ENCODE results near the gene DCLK1. TPM values are rescaled to one million over a fixed set of nuclear protein-coding genes. Genes with fewer than 3 reads are reported as not detected.

The DCLK1 gene
- total and polyA plus RNA-seq, 2 donors (not counting 1 experiment from before 2014, with no cell fraction given), result 0.56 to 6.3 TPM

DNA sequence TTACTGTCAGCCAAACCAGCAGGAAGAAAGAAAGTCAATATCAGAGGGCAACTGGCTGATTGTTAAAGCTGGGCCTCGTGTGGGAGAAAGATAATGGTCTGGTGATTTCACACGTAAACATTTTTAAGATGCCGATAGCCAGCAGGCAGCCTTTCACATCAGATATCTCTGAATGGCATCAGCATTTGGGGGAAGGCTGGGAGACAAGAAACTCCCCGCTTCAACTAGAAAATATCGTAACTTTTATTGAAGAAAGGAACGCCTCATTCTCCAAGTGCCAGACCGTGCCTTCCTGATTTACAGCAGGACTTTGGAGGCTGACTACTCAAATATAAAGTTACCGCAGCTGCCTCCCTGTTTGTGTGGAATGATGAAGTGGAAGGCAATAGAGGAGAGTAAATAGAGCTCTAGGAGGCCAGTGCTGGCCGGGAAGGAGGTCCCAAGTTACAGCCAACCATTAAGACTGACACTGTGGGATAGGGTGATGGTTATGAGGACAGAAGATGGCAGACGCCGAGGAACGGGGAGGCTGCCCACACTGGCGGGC is 370.4 kb downstream of the DCLK1 start:
- Histone ChIP-seq H3K79me2 (ENCODE audit: control insufficient read depth, insufficient read depth, low read length) (no peaks in the 10 kb centered on the region), H3K27ac (ENCODE audit: insufficient read depth, low read length) (no peak overlapping the region), H2AFZ (ENCODE audit: low read length) (no peak overlapping the region), H3K4me1 (ENCODE audit: control insufficient read depth, extremely low read depth, insufficient read depth, low read length) (no peaks in the 10 kb centered on the region), H3K9ac (ENCODE audit: insufficient read depth, low read length) (no peak overlapping the region), H3K4me2 (ENCODE audit: extremely low read depth, insufficient read depth, low read length) (no peak overlapping the region), H3K36me3 (ENCODE audit: control insufficient read depth, insufficient read depth, low read length) (no peaks in the 10 kb centered on the region), H4K20me1 (ENCODE audit: control insufficient read depth, extremely low read depth, insufficient read depth, low read length) (no peaks in the 10 kb centered on the region), H3K9me3 (ENCODE audit: control insufficient read depth, insufficient read depth, low read depth, low read length) (no peaks in the 10 kb centered on the region), H3K27me3 (ENCODE audit: control insufficient read depth, insufficient read depth, low read length) (no peaks in the 10 kb centered on the region), H3K4me3 (replicated peaks in 1 of 4; ENCODE audit: control extremely low read depth in 1 of 4, insufficient read depth in 1 of 4, low read depth in 3 of 4, low read length in 4 of 4) (no peak overlapping the region)
- no peak for TF ChIP-seq EZH2 (IDR thresholded peaks at IDR 0.05; ENCODE audit: low read length, missing control alignments)
- TF ChIP-seq, protein P1, sequence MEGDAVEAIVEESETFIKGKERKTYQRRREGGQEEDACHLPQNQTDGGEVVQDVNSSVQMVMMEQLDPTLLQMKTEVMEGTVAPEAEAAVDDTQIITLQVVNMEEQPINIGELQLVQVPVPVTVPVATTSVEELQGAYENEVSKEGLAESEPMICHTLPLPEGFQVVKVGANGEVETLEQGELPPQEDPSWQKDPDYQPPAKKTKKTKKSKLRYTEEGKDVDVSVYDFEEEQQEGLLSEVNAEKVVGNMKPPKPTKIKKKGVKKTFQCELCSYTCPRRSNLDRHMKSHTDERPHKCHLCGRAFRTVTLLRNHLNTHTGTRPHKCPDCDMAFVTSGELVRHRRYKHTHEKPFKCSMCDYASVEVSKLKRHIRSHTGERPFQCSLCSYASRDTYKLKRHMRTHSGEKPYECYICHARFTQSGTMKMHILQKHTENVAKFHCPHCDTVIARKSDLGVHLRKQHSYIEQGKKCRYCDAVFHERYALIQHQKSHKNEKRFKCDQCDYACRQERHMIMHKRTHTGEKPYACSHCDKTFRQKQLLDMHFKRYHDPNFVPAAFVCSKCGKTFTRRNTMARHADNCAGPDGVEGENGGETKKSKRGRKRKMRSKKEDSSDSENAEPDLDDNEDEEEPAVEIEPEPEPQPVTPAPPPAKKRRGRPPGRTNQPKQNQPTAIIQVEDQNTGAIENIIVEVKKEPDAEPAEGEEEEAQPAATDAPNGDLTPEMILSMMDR (conservative IDR thresholded peaks at IDR 0.05 in 1 of 2, IDR thresholded peaks at IDR 0.05 in 1 of 2; ENCODE audit: low read depth in 1 of 2, low read length in 2 of 2), result no peak
- no peak for DNase-seq (ENCODE audit: low read depth in 2 of 2)

DNA sequence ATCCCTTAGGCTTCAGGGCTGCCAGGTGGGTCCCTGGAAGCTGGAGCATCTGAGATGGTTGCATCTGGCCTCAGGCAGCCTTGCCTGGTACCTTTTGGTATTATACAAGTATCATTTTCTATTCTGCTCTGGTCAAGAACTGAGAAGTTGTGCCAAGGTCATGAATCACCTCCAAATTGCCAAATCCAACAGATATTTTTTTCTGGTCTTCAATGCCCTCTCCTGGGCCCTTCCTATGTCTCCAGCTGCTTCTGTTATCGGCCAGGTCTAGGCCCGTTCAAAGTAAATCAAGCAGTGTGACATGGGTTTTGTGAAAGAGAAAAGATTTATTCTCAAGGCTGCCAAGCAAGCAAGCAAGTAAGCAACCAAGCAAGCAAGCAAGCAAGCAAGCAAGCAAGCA is 383.6 kb downstream of the DCLK1 start:
- Histone ChIP-seq H3K79me2 (ENCODE audit: control insufficient read depth, insufficient read depth, low read length) (no peaks in the 10 kb centered on the region), H3K36me3 (ENCODE audit: control insufficient read depth, insufficient read depth, low read length) (no peaks in the 10 kb centered on the region), H3K27me3 (ENCODE audit: control insufficient read depth, insufficient read depth, low read length) (no peaks in the 10 kb centered on the region), H2AFZ (ENCODE audit: low read length) (no peak overlapping the region), H3K4me2 (ENCODE audit: extremely low read depth, insufficient read depth, low read length) (no peak overlapping the region), H3K27ac (ENCODE audit: insufficient read depth, low read length) (no peak overlapping the region), H3K9ac (ENCODE audit: insufficient read depth, low read length) (no peak overlapping the region), H4K20me1 (ENCODE audit: control insufficient read depth, extremely low read depth, insufficient read depth, low read length) (no peaks in the 10 kb centered on the region), H3K4me1 (ENCODE audit: control insufficient read depth, extremely low read depth, insufficient read depth, low read length) (no peaks in the 10 kb centered on the region), H3K4me3 (replicated peaks in 1 of 4; ENCODE audit: control extremely low read depth in 1 of 4, insufficient read depth in 1 of 4, low read depth in 3 of 4, low read length in 4 of 4) (no peak overlapping the region), H3K9me3 (ENCODE audit: control insufficient read depth, insufficient read depth, low read depth, low read length) (no peaks in the 10 kb centered on the region)
- TF ChIP-seq EZH2 (IDR thresholded peaks at IDR 0.05; ENCODE audit: low read length, missing control alignments), result no peak
- TF ChIP-seq, protein P1 (conservative IDR thresholded peaks at IDR 0.05 in 1 of 2, IDR thresholded peaks at IDR 0.05 in 1 of 2; ENCODE audit: low read depth in 1 of 2, low read length in 2 of 2), result no peak
- no peak for DNase-seq (ENCODE audit: low read depth in 2 of 2)

DNA sequence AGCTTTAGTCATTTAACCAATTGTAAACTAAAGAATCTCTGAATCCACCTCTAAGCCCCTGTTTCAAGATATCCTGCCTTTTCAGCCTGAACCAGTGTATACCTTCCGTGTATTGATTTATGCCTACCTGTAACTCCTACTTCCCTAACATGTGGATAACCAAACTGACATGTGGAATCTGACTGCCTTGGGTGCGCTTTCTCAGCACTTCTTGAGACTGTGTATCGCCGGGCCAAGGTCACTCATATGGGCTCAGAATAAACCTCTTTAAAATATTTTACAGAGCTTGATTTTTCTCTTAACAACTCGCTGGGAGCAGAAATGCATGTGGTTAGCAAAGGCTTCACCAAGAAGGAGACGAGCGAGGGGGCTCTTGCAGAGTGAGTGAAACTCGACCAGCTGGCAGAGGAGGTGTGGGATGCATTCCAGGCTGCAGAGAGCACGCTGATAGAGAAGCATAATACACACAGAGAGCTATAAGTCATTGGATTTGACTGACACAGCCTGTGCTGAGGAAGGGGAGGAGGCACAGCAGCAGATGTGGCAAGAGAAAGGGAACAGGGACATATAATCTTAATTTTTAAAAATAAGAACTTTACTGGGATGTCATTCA is 386.5 kb downstream of the DCLK1 start:
- Histone ChIP-seq H3K9ac (ENCODE audit: insufficient read depth, low read length) (no peak overlapping the region), H4K20me1 (ENCODE audit: control insufficient read depth, extremely low read depth, insufficient read depth, low read length) (no peaks in the 10 kb centered on the region), H3K27me3 (ENCODE audit: control insufficient read depth, insufficient read depth, low read length) (no peaks in the 10 kb centered on the region), H3K36me3 (ENCODE audit: control insufficient read depth, insufficient read depth, low read length) (no peaks in the 10 kb centered on the region), H3K27ac (ENCODE audit: insufficient read depth, low read length) (no peak overlapping the region), H3K4me2 (ENCODE audit: extremely low read depth, insufficient read depth, low read length) (no peak overlapping the region), H2AFZ (ENCODE audit: low read length) (no peak overlapping the region), H3K9me3 (ENCODE audit: control insufficient read depth, insufficient read depth, low read depth, low read length) (no peaks in the 10 kb centered on the region), H3K4me3 (replicated peaks in 1 of 4; ENCODE audit: control extremely low read depth in 1 of 4, insufficient read depth in 1 of 4, low read depth in 3 of 4, low read length in 4 of 4) (no peak overlapping the region), H3K4me1 (ENCODE audit: control insufficient read depth, extremely low read depth, insufficient read depth, low read length) (no peaks in the 10 kb centered on the region), H3K79me2 (ENCODE audit: control insufficient read depth, insufficient read depth, low read length) (no peaks in the 10 kb centered on the region)
- peak in 1 of 2 donors; percentile 48 for DNase-seq (ENCODE audit: low read depth in 2 of 2)
- TF ChIP-seq, protein P1 (conservative IDR thresholded peaks at IDR 0.05 in 1 of 2, IDR thresholded peaks at IDR 0.05 in 1 of 2; ENCODE audit: low read depth in 1 of 2, low read length in 2 of 2), result no peak
- TF ChIP-seq EZH2 (IDR thresholded peaks at IDR 0.05; ENCODE audit: low read length, missing control alignments), result no peak
